ENCODE results near the gene FOS. TPM values are rescaled to one million over a fixed set of nuclear protein-coding genes. Genes with fewer than 3 reads are reported as not detected.

FOS gene
- total and polyA plus RNA-seq, 2 of the 13 experiments (the other 11 are each of a cell fraction or from before 2014, with no cell fraction given), result 15.9 to 24.2 TPM

DNA sequence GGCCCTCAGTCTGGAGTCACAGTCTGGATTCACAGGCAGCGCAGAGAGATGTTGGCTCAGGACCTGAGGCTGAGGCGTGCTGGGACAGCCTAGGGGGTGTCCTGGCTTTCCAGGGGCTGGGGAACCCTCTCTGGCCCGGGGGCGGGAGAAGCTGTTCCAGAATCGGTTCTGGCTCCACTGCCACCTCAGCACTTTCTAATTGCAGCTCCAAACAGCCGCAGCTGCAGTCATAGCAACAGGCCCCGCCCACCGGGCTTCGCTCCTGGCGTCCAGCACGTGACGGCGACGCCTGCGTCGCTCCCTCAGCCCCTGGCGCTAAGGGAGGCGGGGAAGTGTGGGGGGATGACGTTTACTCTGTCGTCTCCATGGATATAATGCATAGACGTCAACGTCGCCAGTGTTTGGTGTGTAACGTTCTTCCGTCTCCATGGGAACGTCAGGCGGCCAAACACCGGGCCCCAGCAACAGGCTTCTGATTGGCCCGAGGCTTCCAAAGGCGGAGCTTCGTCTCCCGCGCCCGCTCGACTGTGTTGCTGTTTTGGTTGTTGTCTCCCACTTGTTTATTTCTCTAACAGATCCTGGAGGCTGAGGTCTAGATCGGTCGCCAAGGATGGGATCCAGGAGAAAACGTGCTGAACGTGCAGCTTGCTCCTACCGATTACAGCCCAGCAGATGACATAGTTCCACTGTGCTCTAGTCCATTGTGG, 19.7 kb upstream of the FOS start (continued):
- TF ChIP-seq, protein P1, sequence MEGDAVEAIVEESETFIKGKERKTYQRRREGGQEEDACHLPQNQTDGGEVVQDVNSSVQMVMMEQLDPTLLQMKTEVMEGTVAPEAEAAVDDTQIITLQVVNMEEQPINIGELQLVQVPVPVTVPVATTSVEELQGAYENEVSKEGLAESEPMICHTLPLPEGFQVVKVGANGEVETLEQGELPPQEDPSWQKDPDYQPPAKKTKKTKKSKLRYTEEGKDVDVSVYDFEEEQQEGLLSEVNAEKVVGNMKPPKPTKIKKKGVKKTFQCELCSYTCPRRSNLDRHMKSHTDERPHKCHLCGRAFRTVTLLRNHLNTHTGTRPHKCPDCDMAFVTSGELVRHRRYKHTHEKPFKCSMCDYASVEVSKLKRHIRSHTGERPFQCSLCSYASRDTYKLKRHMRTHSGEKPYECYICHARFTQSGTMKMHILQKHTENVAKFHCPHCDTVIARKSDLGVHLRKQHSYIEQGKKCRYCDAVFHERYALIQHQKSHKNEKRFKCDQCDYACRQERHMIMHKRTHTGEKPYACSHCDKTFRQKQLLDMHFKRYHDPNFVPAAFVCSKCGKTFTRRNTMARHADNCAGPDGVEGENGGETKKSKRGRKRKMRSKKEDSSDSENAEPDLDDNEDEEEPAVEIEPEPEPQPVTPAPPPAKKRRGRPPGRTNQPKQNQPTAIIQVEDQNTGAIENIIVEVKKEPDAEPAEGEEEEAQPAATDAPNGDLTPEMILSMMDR (CRISPR knock-in tag; IDR thresholded peaks at IDR 0.05), result peak; percentile 14; the same call in 1 of the 2 replicates
- peak; percentile 61 for TF ChIP-seq ATF7 (IDR thresholded peaks at IDR 0.05)
- peak; percentile 87 for TF ChIP-seq ATF7 (CRISPR knock-in tag; IDR thresholded peaks at IDR 0.05)
- TF ChIP-seq, protein P2, sequence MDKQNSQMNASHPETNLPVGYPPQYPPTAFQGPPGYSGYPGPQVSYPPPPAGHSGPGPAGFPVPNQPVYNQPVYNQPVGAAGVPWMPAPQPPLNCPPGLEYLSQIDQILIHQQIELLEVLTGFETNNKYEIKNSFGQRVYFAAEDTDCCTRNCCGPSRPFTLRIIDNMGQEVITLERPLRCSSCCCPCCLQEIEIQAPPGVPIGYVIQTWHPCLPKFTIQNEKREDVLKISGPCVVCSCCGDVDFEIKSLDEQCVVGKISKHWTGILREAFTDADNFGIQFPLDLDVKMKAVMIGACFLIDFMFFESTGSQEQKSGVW (CRISPR knock-in tag; IDR thresholded peaks at IDR 0.05; ENCODE audit: borderline replicate concordance), result no peak
- TF ChIP-seq SP4 (CRISPR knock-in tag; IDR thresholded peaks at IDR 0.05), result peak; percentile 76; the same call in 1 of the 2 replicates
- 0 out of 2 replicates have a peak, but pooled peaks have one; percentile 69 for TF ChIP-seq ZNF589 (CRISPR knock-in tag; conservative IDR thresholded peaks at IDR 0.05)
- peak; percentile 31; the same call in 1 of the 2 replicates for TF ChIP-seq GATAD2A (CRISPR knock-in tag; IDR thresholded peaks at IDR 0.05)
- no peak for TF ChIP-seq NR2F2 (IDR thresholded peaks at IDR 0.05; ENCODE audit: borderline replicate concordance, low read depth)
- no peak for TF ChIP-seq PRPF4 (IDR thresholded peaks at IDR 0.05; ENCODE audit: low read depth, low read length, poor library complexity, severe bottlenecking)
- TF ChIP-seq, protein P3, sequence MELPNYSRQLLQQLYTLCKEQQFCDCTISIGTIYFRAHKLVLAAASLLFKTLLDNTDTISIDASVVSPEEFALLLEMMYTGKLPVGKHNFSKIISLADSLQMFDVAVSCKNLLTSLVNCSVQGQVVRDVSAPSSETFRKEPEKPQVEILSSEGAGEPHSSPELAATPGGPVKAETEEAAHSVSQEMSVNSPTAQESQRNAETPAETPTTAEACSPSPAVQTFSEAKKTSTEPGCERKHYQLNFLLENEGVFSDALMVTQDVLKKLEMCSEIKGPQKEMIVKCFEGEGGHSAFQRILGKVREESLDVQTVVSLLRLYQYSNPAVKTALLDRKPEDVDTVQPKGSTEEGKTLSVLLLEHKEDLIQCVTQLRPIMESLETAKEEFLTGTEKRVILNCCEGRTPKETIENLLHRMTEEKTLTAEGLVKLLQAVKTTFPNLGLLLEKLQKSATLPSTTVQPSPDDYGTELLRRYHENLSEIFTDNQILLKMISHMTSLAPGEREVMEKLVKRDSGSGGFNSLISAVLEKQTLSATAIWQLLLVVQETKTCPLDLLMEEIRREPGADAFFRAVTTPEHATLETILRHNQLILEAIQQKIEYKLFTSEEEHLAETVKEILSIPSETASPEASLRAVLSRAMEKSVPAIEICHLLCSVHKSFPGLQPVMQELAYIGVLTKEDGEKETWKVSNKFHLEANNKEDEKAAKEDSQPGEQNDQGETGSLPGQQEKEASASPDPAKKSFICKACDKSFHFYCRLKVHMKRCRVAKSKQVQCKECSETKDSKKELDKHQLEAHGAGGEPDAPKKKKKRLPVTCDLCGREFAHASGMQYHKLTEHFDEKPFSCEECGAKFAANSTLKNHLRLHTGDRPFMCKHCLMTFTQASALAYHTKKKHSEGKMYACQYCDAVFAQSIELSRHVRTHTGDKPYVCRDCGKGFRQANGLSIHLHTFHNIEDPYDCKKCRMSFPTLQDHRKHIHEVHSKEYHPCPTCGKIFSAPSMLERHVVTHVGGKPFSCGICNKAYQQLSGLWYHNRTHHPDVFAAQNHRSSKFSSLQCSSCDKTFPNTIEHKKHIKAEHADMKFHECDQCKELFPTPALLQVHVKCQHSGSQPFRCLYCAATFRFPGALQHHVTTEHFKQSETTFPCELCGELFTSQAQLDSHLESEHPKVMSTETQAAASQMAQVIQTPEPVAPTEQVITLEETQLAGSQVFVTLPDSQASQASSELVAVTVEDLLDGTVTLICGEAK (IDR thresholded peaks at IDR 0.05), result no peak
- TF ChIP-seq, protein P3 (CRISPR knock-in tag; IDR thresholded peaks at IDR 0.05), result peak; percentile 56; the same call in 1 of the 2 replicates
- TF ChIP-seq FOXC1 (CRISPR knock-in tag; IDR thresholded peaks at IDR 0.05; ENCODE audit: borderline replicate concordance), result 0 out of 2 replicates have a peak, but pooled peaks have one; percentile 51
- TF ChIP-seq, protein P4, sequence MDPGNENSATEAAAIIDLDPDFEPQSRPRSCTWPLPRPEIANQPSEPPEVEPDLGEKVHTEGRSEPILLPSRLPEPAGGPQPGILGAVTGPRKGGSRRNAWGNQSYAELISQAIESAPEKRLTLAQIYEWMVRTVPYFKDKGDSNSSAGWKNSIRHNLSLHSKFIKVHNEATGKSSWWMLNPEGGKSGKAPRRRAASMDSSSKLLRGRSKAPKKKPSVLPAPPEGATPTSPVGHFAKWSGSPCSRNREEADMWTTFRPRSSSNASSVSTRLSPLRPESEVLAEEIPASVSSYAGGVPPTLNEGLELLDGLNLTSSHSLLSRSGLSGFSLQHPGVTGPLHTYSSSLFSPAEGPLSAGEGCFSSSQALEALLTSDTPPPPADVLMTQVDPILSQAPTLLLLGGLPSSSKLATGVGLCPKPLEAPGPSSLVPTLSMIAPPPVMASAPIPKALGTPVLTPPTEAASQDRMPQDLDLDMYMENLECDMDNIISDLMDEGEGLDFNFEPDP (CRISPR knock-in tag; conservative IDR thresholded peaks at IDR 0.05), result no peak
- TF ChIP-seq DR1 (CRISPR knock-in tag; IDR thresholded peaks at IDR 0.05), result peak; percentile 27; the same call in 1 of the 2 replicates
